Adrenal gland (tissue), 5 donors: ENCODE results near the gene PARVA.

Source experiments
- CTCF ChIP-seq, 6 experiments: fragments of 450-650 bp in 4 of 6; fragments of 200-600 bp in 2 of 6; sonication (generic) in 1 of 6; IDR thresholded peaks; 1 replicate in 5 of 6; 2 replicates in 1 of 6; pipeline versions ENCODE4 v1.5.1 to v1.8.0; 2016 to 2021; ENCODE audit warnings: antibody characterized with exemption in 6 of 6, mild to moderate bottlenecking in 2 of 6, moderate library complexity in 1 of 6
- POLR2A ChIP-seq, 2 donors: fragments of 450-650 bp; IDR thresholded peaks; one replicate each; pipeline ENCODE4 v1.6.1; 2017; ENCODE audit warnings: antibody characterized with exemption in 2 of 2, mild to moderate bottlenecking in 2 of 2, moderate library complexity in 1 of 2
- donor health status: DM: no; HTN: no; CAD: no.

GRCh38 chr11:12480401-12480800 lies 103.0 kb downstream of the PARVA start:
- TF ChIP-seq CTCF (IDR thresholded peaks at IDR 0.05), result no peak
- no peak for TF ChIP-seq POLR2A (IDR thresholded peaks at IDR 0.05)
